Stimulated activated CD8-positive, alpha-beta memory T cell treated with anti-CD3 and anti-CD28 coated beads, Interleukin-4, amount 100 ng/mL, for 48 hours (primary cell): ENCODE measurements around the gene IFTAP.
"Not testable (repeated sequence)": the region's sequence is repeated elsewhere in the genome, so short reads cannot be mapped to it uniquely, and the experiment has no call there.

Experiments used
- DNase-seq: peaks from one replicate; pipeline ENCODE4 v3.0.0-alpha.2; 2020

IFTAP gene

GRCh38 chr11:36594316-36594989 is at the start of gene IFTAP:
IFTAP (plus strand) TSS chr11:36594502; CDS start chr11:36610104, 15,602 bp downstream.
- peak; percentile 32 for DNase-seq

- DNase-seq, result no peak
These were observed 43.8 kb upstream of the IFTAP start for GRCh38 chr11:36550385-36551115.

- DNase-seq, result not testable (repeated sequence)
These were observed 36.9 kb upstream of the IFTAP start for GRCh38 chr11:36557390-36557789.

- DNase-seq, result no peak
These were observed 36.3 kb upstream of the IFTAP start for GRCh38 chr11:36557991-36558390.

- DNase-seq, result no peak
These were observed 35.5 kb upstream of the IFTAP start for GRCh38 chr11:36558571-36559413.

GRCh38 chr11:36564376-36565030 is 29.8 kb upstream of the IFTAP start:
- peak; percentile 53 for DNase-seq

GRCh38 chr11:36565031-36565610 is 29.2 kb upstream of the IFTAP start:
- DNase-seq, result no peak

GRCh38 chr11:36566407-36567053 is 27.8 kb upstream of the IFTAP start:
- DNase-seq, result no peak

GRCh38 chr11:36567694-36568093 is 26.6 kb upstream of the IFTAP start, which contains the start of gene RAG1:
RAG1 (plus strand) TSS chr11:36568007; CDS start chr11:36573305, 5,298 bp downstream.
- DNase-seq, result no peak

- no peak for DNase-seq
These were observed 25.2 kb upstream of the IFTAP start for GRCh38 chr11:36569095-36569494.

GRCh38 chr11:36574486-36574885 is 19.8 kb upstream of the IFTAP start:
- DNase-seq, result no peak

- DNase-seq, result no peak
These were observed 16.9 kb upstream of the IFTAP start for GRCh38 chr11:36577373-36577772.

GRCh38 chr11:36577859-36578258 is 16.4 kb upstream of the IFTAP start:
- DNase-seq, result no peak

- no peak for DNase-seq
These were observed 15.8 kb upstream of the IFTAP start for GRCh38 chr11:36578458-36578857.

GRCh38 chr11:36581536-36581935 is 12.8 kb upstream of the IFTAP start:
- no peak for DNase-seq

GRCh38 chr11:36583667-36584066 is 10.6 kb upstream of the IFTAP start:
- no peak for DNase-seq

GRCh38 chr11:36586543-36586942 is 7.8 kb upstream of the IFTAP start:
- DNase-seq, result no peak

GRCh38 chr11:36588099-36588498 is 6.2 kb upstream of the IFTAP start:
- DNase-seq, result no peak

- DNase-seq, result no peak
These were observed 3.8 kb upstream of the IFTAP start for GRCh38 chr11:36590513-36590912.

- no peak for DNase-seq
These were observed 2.9 kb upstream of the IFTAP start for GRCh38 chr11:36591433-36591832.

GRCh38 chr11:36596880-36597279 is 2.6 kb downstream of the IFTAP start:
- no peak for DNase-seq

GRCh38 chr11:36598051-36598450 is 3.7 kb downstream of the IFTAP start, which contains the start of gene RAG2:
RAG2 (minus strand) TSS chr11:36598236; CDS start chr11:36594168, 4,068 bp downstream.
- DNase-seq, result no peak
